ENCODE results near the gene SLC7A1. TPM values are rescaled to one million over a fixed set of nuclear protein-coding genes. Genes with fewer than 3 reads are reported as not detected.

SLC7A1 gene
- total and polyA plus RNA-seq, 4 donors, result 6.6 to 53.8 (median 10.5) TPM

DNA sequence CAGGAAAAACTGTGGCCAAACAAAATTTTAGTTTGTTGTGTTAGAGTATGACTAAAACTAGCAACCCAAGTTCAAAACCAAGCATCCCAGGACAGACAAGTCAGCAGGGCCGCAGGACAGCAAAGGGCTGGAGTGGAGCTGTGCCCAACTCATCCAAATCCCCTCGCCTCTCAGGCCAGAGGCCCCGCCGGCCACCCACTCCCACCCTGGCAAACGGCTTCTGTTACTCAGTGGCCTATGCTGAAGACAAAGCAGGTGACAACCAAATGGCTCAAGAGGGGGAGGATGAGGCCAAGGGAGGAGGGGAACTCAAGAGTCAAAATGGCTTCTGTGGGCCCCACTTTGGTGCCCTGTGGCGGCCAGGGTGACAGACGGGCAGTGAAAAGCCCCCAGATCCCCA, 69.7 kb downstream of the SLC7A1 start:
- Histone ChIP-seq H3K4me3 (no peak overlapping the region), H3K36me3 (ENCODE audit: control insufficient read depth in 4 of 4, insufficient read depth in 4 of 4, low read length in 4 of 4) (peaks cover 0 to 19% (median 2%) of the 10 kb centered on the region in 4 donors), H3K9ac (ENCODE audit: insufficient read depth in 1 of 2, low read length in 2 of 2) (no peak overlapping the region), H3K9me3 (ENCODE audit: control insufficient read depth in 4 of 4, insufficient read depth in 3 of 4, low read length in 3 of 4) (no peaks in the 10 kb centered on the region), H3K4me1 (ENCODE audit: control insufficient read depth in 5 of 5, insufficient read depth in 5 of 5, low read length in 5 of 5) (no peaks in the 10 kb centered on the region), H3K27me3 (ENCODE audit: control insufficient read depth in 3 of 3, insufficient read depth in 3 of 3, low read length in 2 of 3) (no peaks in the 10 kb centered on the region), H3K27ac (ENCODE audit: low read depth in 1 of 2, low read length in 1 of 2) (no peak overlapping the region)
- DNase-seq (no peak), ATAC-seq (ENCODE audit: insufficient read depth, low FRiP score) (no peak)
- WGBS, 2 donors, result 96 to 99% methylated on average over 7 of the region's 7 CpGs
- TF ChIP-seq, protein P1, sequence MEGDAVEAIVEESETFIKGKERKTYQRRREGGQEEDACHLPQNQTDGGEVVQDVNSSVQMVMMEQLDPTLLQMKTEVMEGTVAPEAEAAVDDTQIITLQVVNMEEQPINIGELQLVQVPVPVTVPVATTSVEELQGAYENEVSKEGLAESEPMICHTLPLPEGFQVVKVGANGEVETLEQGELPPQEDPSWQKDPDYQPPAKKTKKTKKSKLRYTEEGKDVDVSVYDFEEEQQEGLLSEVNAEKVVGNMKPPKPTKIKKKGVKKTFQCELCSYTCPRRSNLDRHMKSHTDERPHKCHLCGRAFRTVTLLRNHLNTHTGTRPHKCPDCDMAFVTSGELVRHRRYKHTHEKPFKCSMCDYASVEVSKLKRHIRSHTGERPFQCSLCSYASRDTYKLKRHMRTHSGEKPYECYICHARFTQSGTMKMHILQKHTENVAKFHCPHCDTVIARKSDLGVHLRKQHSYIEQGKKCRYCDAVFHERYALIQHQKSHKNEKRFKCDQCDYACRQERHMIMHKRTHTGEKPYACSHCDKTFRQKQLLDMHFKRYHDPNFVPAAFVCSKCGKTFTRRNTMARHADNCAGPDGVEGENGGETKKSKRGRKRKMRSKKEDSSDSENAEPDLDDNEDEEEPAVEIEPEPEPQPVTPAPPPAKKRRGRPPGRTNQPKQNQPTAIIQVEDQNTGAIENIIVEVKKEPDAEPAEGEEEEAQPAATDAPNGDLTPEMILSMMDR (IDR thresholded peaks at IDR 0.05; ENCODE audit: control extremely low read depth, extremely low read depth), result no peak

DNA sequence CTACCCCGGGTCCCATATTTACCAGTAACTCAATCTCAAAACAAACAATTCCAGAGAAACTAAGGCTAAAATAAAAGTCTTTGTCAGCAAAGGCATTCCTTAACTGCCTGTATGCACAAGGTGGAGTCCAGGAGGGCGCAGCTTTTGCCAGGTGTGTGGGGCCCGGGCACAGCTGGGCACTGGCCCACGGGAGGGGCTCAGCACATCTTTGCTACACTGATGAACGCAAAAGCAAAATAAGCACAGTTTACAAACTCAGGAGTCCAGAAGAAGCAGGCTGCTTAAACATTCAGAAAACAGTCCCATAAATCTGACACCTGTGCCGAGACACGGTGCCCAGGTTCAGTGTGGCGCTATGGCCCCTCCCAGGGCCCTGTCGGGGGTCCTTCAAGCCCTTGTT, 70.8 kb downstream of the SLC7A1 start:
- Histone ChIP-seq H3K9ac (ENCODE audit: insufficient read depth in 1 of 2, low read length in 2 of 2) (no peak overlapping the region), H3K27ac (ENCODE audit: low read depth in 1 of 2, low read length in 1 of 2) (no peak overlapping the region), H3K27me3 (ENCODE audit: control insufficient read depth in 3 of 3, insufficient read depth in 3 of 3, low read length in 2 of 3) (no peaks in the 10 kb centered on the region), H3K9me3 (ENCODE audit: control insufficient read depth in 4 of 4, insufficient read depth in 3 of 4, low read length in 3 of 4) (no peaks in the 10 kb centered on the region), H3K36me3 (ENCODE audit: control insufficient read depth in 4 of 4, insufficient read depth in 4 of 4, low read length in 4 of 4) (peaks cover 0 to 16% (median 2%) of the 10 kb centered on the region in 4 donors), H3K4me1 (ENCODE audit: control insufficient read depth in 5 of 5, insufficient read depth in 5 of 5, low read length in 5 of 5) (no peaks in the 10 kb centered on the region), H3K4me3 (no peak overlapping the region)
- WGBS, 2 donors, result 94 to 95% methylated on average over 9 of the region's 9 CpGs
- DNase-seq, result no peak
- TF ChIP-seq, protein P1 (IDR thresholded peaks at IDR 0.05; ENCODE audit: control extremely low read depth, extremely low read depth), result no peak
- no peak for ATAC-seq (ENCODE audit: insufficient read depth, low FRiP score)

DNA sequence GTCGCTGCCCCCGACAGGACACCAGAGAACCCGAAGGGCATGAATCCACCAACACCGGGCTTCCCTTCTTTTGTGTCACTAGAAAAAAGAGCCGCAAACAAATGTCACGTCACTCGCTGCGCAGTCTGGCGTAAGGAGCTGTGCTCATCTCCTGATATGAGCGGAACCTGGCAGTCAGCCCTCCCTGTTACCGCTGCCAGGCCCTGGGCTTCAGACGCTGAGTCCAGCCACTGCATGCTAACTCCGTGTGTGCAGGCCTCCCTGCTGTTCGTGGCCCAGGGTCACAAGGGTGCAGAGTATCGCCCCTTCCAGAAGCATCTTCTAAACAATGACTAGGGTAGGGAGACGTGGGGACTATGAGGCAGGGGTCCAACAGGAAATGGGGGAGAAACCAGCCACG, 71.3 kb downstream of the SLC7A1 start:
- H3K36me3 ChIP-seq (ENCODE audit: control insufficient read depth in 4 of 4, insufficient read depth in 4 of 4, low read length in 4 of 4), result peaks cover 0 to 12% (median under 1%) of the 10 kb centered on the region in 4 donors

More for the DNA sequence above, 71.3 kb downstream of the SLC7A1 start:
- Histone ChIP-seq H3K27me3 (ENCODE audit: control insufficient read depth in 3 of 3, insufficient read depth in 3 of 3, low read length in 2 of 3) (no peaks in the 10 kb centered on the region), H3K9ac (ENCODE audit: insufficient read depth in 1 of 2, low read length in 2 of 2) (no peak overlapping the region), H3K4me1 (ENCODE audit: control insufficient read depth in 5 of 5, insufficient read depth in 5 of 5, low read length in 5 of 5) (no peaks in the 10 kb centered on the region), H3K9me3 (ENCODE audit: control insufficient read depth in 4 of 4, insufficient read depth in 3 of 4, low read length in 3 of 4) (no peaks in the 10 kb centered on the region), H3K4me3 (no peak overlapping the region), H3K27ac (ENCODE audit: low read depth in 1 of 2, low read length in 1 of 2) (no peak overlapping the region)
- DNase-seq (peak in 2 of 3 donors; percentile 37 to 59), ATAC-seq (ENCODE audit: insufficient read depth, low FRiP score) (no peak)
- TF ChIP-seq, protein P1 (IDR thresholded peaks at IDR 0.05; ENCODE audit: control extremely low read depth, extremely low read depth), result no peak
- WGBS, 2 donors, result 86 to 89% methylated on average over 17 of the region's 17 CpGs

Data from lung (tissue), 12 donors.